HG02973 (cell line): Measurements from ENCODE around the gene OR7A17.

Experiments used
- ATAC-seq: cut with Tn5 transposase; IDR thresholded peaks from one replicate; pipeline ENCODE4 v1.9.1; 2021; ENCODE audit warnings: moderate library complexity; ENCODE audit not compliant: unreplicated experiment

OR7A17 gene

DNA sequence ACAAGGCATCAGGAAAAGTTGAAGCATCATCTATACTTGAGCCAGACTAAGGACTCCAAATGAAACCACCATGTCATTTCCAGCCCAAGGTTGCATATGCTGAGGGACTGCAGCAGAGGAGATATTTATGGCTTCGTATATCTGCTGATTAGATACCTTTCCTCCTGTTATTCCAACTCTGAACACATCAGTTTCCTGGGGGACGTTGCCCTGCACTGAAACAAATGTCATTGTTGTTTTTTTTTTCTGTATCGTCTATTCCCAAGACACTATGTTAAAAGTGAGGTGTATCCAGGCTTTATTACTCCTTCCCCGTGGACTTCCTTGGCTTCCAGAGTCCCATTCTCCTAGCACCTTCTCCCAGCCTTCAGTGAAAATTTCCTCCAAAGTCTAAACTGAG, at the start of gene OR7A17:
Gene OR7A17, minus strand, starts transcription at position 101 of the 400 bp plus-strand sequence. CDS start 4,777 bp downstream, outside the sequence.
- ATAC-seq = no peak

DNA sequence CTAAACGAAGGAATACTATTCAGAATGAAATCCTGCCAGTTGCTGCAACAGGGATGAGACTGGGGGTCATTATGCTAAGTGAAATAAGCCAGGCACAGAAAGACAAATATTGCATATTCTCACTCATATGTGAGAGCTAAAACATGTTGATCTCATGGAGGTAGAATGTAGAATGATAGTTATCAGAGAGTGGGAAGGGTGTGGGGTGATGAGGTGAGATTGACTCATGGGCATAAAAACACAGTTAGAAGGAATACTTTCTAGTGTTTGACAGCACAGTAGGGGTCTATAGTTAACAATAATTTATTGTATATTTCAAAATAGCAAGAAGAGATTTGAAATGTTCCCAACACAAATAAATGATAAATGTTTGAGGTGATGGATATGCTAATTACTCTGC, 47.6 kb upstream of the OR7A17 start:
- ATAC-seq = no peak

DNA sequence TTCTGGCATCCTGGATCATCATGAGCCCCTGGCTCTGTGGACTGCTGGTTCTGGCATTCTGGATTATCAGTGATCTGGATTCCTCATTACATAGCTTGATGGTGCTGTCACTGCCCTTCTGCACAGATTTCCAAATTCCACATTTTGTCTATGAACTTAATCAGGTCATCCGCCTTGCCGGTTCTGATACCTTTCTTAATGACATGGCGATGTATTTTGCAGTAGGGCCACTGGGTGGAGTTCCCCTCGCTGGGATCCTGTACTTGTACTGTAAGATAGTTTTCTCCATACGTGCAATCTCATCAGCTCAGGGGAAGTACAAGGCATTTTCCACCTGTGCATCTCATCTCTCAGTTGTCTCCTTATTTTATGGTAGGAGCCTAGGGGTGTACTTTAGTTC, 30.9 kb upstream of the OR7A17 start:
- ATAC-seq = no peak

- no peak for ATAC-seq
These were observed 29.2 kb upstream of the OR7A17 start for GRCh38 chr19:14915116-14915515.

DNA sequence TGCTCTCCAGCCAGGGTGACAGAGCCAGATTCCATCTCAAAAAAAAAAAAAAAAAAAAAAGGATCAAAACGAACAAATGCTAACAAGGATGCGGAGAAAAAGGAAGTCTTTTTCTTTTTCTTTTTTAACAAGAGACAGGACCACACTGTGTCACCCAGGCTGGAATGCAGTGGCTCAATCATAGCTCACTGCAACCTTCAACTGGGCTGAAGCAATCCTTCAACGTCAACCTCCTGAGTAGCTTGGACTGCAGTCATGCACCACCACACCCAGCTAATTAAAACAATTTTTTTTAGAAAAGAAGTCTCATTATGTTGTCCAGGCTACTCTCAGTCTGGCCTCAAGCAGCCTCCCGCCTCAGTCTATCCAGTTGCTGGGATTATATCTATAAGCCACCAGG, 20.8 kb upstream of the OR7A17 start:
- no peak for ATAC-seq

GRCh38 chr19:14901675-14902260, 15.8 kb upstream of the OR7A17 start:
- no peak for ATAC-seq

DNA sequence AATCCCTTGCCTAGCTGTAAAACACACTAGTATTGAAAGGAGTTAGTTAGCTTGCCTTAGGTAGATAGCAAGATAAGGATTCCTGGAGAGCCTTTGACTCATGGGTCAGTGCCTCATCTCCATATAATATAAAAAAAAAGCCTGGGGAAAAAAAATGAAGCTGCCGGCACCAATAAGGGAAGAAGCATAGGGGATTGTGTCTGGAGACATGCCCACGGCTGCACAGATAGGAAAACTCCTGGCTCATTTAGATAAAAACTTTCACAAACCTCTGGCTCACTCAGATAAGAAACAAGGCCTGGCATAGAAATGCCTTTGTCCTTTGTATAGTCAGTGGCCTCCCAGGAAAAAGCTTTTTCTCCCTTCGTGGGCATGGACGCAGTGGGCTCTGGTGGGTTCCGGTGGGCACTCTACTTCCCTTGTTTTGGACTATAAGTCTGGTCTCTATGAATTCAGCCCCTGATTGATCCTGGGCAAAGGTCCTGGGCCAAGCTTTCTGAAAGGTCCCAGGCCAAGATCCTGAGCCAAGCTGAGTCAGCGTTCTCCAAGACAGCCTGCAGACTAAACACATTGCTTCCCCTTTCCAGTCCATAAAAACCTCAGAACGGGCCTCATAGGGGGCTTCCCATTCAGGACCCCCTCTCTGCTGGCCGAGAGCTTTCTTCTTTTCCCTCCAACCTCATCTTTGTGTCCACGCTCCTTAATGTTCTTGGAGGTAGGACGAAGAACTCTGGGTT, 4.9 kb upstream of the OR7A17 start:
- ATAC-seq = no peak

- ATAC-seq = no peak
These were observed 4.2 kb upstream of the OR7A17 start for GRCh38 chr19:14889994-14890642.

GRCh38 chr19:14871619-14872230, 14.2 kb downstream of the OR7A17 start:
- ATAC-seq = no peak

DNA sequence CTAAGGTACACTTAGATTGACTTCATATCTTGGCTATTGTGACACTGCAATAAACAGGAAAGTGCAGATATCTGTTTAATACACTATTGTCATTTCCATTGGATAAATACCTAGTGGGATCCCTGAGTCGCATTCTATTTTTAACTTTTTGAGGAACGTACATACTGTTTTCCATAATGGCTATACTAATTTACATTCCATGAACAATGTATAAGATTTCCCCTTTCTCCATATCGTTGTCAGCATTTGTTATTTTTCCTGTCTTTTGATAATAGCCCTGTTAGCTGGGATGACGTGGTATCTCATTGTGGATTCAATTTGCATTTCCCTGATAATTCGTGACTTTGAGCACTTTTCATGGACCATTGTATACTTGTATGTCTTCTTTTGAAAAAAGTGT, 17.4 kb downstream of the OR7A17 start:
- no peak for ATAC-seq

DNA sequence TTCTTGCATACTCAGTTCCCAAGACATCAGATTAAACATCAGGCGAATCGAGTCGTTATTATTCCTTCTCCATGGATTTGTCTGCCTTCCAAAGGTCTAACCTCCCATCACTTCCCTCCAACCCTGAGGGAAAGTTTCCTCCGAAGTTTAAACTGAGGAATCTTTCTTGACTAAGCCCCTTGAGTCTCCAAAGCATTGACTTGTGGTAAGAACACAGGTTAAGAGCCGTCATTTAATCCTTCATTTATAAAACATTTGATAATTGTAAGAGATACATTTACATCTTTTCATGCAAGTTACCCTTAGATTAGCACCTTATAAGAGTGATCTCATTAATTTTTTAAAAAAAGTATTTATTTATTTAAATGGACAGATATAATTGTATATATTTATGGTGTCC, 37.1 kb downstream of the OR7A17 start, which contains the start of gene OR7A10:
Gene OR7A10, minus strand, starts transcription at position 101 of the 400 bp plus-strand sequence. CDS start 7,045 bp downstream, outside the sequence.
- ATAC-seq = no peak

DNA sequence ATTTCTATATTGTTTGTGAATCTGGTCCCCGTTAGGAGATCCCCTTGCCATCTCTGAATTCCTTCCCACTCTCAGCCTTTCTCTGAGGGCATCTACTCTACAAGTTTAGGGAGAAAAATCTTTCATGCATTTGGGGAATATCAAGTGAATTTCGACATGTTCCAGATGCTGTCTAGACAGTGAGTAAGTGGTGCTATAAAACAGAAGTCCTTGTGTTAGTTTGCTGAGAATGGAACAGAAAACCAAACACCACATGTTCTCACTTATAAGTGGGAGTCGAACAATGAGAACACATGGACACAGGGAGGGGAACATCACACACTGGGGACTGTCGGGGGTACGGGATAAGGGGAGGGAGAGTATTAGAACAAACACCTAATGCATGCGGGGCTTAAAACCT, 42.4 kb downstream of the OR7A17 start:
- no peak for ATAC-seq

- ATAC-seq = no peak
These were observed 42.8 kb downstream of the OR7A17 start for GRCh38 chr19:14843169-14843568.

- no peak for ATAC-seq
These were observed 45.7 kb downstream of the OR7A17 start for GRCh38 chr19:14840206-14840605.

GRCh38 chr19:14837391-14837790, 48.5 kb downstream of the OR7A17 start:
- no peak for ATAC-seq

DNA sequence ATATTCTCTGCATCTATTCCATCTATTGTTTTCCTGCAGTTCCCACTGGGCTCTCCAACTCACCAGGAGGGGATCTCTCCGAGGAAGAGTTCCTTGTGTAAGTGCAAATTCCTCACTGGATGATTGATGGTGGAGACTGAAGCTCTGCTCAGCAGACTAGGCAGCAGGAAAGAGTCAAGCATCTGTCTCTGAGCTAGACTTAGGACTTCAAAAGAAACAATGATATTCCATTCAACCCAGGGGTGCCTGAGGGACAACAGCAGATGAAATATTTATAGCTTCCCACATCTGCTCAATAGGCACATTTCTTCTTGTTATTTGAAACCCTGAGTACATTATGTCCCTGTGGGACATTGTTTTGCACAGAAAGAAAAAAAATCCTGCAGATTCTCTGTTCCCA, 50.9 kb downstream of the OR7A17 start, which contains the start of the genes OR7A5 and OR7C1:
Gene OR7A5, minus strand, starts transcription at position 175 of the 400 bp plus-strand sequence. CDS start 6,944 bp downstream, outside the sequence.
Gene OR7C1, minus strand, starts transcription at position 175 of the 400 bp plus-strand sequence. CDS start 35,049 bp downstream, outside the sequence.
- ATAC-seq = no peak

GRCh38 chr19:14830702-14831101, 55.2 kb downstream of the OR7A17 start:
- no peak for ATAC-seq
